GM23338 (cell line): Measurements from ENCODE around the gene DNAJC8.

Source experiments
- EZH2 ChIP-seq: fragments of 200-600 bp; sonication (generic); IDR thresholded peaks from one replicate; pipeline ENCODE4 v1.8.0; 2017; ENCODE audit warnings: antibody characterized with exemption, mild to moderate bottlenecking, low read depth; ENCODE audit not compliant: unreplicated experiment
- EZH2phosphoT487 ChIP-seq: fragments of 200-600 bp; sonication (generic); IDR thresholded peaks from one replicate; pipeline ENCODE4 v1.8.1; 2018; ENCODE audit warnings: antibody characterized with exemption; ENCODE audit not compliant: unreplicated experiment
- POLR2AphosphoS5 ChIP-seq: IDR thresholded peaks from 2 replicates; pipeline ENCODE4 v1.6.1; 2016; ENCODE audit warnings: antibody characterized with exemption, low read depth
- STAT1 ChIP-seq: IDR thresholded peaks from one replicate; pipeline ENCODE4 v1.6.1; 2016; ENCODE audit warnings: antibody characterized with exemption; ENCODE audit not compliant: unreplicated experiment
- TF ChIP-seq, protein P1 (sequence below), 2 experiments: fragments of 200-600 bp in 1 of 2; sonication (generic) in 1 of 2; conservative IDR thresholded peaks; 2 replicates each; pipeline versions ENCODE4 v1.5.1 to v1.6.1; 2016 to 2017; ENCODE audit warnings: antibody characterized with exemption in 2 of 2, low read depth in 2 of 2, mild to moderate bottlenecking in 2 of 2, moderate library complexity in 1 of 2

DNA sequence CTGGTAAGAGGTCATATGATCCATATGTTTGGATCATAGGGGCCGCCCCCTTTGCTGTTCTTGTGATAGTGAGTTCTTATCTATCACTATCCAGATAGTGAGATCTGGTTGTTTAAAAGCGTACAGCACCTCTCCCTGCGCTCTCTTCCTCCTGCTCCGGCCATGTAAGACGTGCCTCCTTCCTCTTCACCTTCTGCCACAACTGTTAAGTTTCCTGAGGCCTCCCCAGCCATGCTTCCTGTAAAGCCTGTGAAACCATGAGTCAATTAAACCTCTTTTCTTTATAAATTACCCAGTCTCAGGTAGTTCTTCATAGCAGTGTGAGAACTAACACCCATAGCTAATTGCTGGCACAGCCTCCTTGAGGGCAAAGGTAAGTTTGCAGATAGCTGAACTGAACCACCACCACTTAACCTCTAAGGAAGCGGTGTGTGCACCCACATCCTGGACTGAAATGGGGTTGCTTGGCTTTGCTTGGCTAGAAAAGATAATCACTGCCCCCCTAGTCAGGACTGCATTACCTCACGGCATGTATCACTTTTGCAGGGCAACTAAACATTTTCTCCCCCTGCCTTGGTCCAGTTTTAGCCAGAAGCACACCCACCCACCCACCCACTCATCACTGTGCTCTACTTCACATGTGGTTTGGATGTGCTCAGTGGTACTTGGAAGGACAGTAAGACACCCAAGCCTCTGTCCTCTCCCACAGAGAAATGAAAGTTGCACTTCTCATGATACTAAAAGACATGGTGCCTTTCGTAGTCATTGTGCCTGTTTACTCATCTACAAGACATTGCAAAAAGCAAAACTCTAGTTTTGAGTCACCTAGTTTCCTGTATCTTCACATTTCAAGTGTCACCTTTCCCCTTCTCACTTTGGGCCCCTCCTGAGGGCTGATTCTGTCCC is 33.2 kb downstream of the DNAJC8 start:
- TF ChIP-seq, protein P1, sequence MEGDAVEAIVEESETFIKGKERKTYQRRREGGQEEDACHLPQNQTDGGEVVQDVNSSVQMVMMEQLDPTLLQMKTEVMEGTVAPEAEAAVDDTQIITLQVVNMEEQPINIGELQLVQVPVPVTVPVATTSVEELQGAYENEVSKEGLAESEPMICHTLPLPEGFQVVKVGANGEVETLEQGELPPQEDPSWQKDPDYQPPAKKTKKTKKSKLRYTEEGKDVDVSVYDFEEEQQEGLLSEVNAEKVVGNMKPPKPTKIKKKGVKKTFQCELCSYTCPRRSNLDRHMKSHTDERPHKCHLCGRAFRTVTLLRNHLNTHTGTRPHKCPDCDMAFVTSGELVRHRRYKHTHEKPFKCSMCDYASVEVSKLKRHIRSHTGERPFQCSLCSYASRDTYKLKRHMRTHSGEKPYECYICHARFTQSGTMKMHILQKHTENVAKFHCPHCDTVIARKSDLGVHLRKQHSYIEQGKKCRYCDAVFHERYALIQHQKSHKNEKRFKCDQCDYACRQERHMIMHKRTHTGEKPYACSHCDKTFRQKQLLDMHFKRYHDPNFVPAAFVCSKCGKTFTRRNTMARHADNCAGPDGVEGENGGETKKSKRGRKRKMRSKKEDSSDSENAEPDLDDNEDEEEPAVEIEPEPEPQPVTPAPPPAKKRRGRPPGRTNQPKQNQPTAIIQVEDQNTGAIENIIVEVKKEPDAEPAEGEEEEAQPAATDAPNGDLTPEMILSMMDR (conservative IDR thresholded peaks at IDR 0.05; ENCODE audit: low read depth in 2 of 2) = no peak
- TF ChIP-seq STAT1 = no peak
- no peak for TF ChIP-seq EZH2phosphoT487
- no peak for TF ChIP-seq POLR2AphosphoS5
- TF ChIP-seq EZH2 = no peak
